Uterus (tissue), 4 donors: ENCODE results near the gene TOMM6. TPM values are rescaled to one million over a fixed set of nuclear protein-coding genes. Genes with fewer than 3 reads are reported as not detected.

Experiments used
- DNase-seq, 2 donors: peaks; one replicate each; pipeline ENCODE4 v3.0.0-alpha.2; 2019 to 2020
- H3K27ac ChIP-seq, 2 donors: fragments of 200-600 bp; sonication (generic); 1 replicate in 1 of 2; 2 replicates in 1 of 2; pipeline ENCODE4 v1.5.1; 2016 to 2018
- H3K27me3 ChIP-seq, 2 donors: fragments of 200-600 bp; sonication (generic); one replicate each; pipeline ENCODE4 v1.5.1; 2018 to 2019; ENCODE audit warnings: control low read depth in 1 of 2
- H3K36me3 ChIP-seq, 2 donors: fragments of 200-600 bp; sonication (generic); one replicate each; pipeline ENCODE4 v1.5.1; 2019; ENCODE audit warnings: control low read depth in 1 of 2
- H3K4me1 ChIP-seq, 2 donors: fragments of 200-600 bp; sonication (generic); one replicate each; pipeline ENCODE4 v1.5.1; 2018 to 2019; ENCODE audit warnings: control low read depth in 1 of 2
- H3K4me3 ChIP-seq, 2 donors: fragments of 200-600 bp; sonication (generic); 1 replicate in 1 of 2; 2 replicates in 1 of 2; pipeline ENCODE4 v1.5.1; 2018 to 2019; ENCODE audit warnings: mild to moderate bottlenecking in 1 of 2
- H3K9me3 ChIP-seq, 2 donors: fragments of 200-600 bp; sonication (generic); one replicate each; pipeline ENCODE4 v1.5.1; 2019; ENCODE audit warnings: control low read depth in 1 of 2
- POLR2A ChIP-seq, 2 donors: fragments of 450-650 bp; IDR thresholded peaks; one replicate each; pipeline ENCODE4 v1.6.1; 2016; ENCODE audit warnings: antibody characterized with exemption in 2 of 2, mild to moderate bottlenecking in 1 of 2, moderate library complexity in 1 of 2
- intact Hi-C: fragments of 100-400 bp; cut with DNase I; formaldehyde crosslinking; loops from one replicate; pipeline ENCODE4 v1.15.1; 2023; ENCODE audit warnings: low total_unique reads
- total RNA-seq, 4 donors: library from RNA; depleted of rRNA in 3 of 4; stranded (reverse); fragments of >200 nt in 3 of 4; gene quantifications; one replicate each; pipeline versions ENCODE4 v1.1.0 to v1.2.4, GENCODE V29; 2014 to 2023
- TF ChIP-seq, protein P1 (sequence below), 4 experiments: fragments of 200-600 bp in 2 of 4; fragments of 450-650 bp in 2 of 4; sonication (generic) in 2 of 4; IDR thresholded peaks; one replicate each; pipeline ENCODE4 v1.5.1; 2016 to 2019; ENCODE audit warnings: antibody characterized with exemption in 4 of 4, mild to moderate bottlenecking in 2 of 4, moderate library complexity in 1 of 4
- donor health status: DM: yes; HTN: yes; CAD: no.

The TOMM6 gene
- total RNA-seq, 4 donors from 2014 or later, result 53.1 to 164 (median 96.0) TPM

DNA sequence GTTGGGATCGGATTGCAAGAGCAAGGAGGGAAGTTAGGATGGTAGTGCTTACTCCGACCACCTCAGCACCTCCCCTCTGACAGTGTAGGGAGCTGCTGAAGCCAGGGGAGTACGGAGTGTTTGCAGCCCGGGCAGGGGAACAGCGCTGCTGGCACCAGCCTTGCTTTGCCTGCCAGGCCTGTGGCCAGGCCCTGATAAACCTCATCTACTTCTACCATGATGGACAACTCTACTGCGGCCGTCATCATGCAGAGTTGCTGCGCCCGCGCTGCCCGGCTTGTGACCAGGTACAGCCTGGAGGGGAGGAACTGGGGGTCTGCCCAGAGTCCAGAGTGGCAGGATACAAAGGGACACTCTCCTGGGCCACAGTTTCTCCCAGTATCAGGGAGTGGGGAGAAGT is 2.2 kb upstream of the TOMM6 start:
- no peak overlapping the region for H3K4me3 ChIP-seq
- peaks cover 0 to 16% of the 10 kb centered on the region in 2 donors for H3K4me1 ChIP-seq
- no peaks in the 10 kb centered on the region for H3K27me3 ChIP-seq
- no peak for DNase-seq
- H3K27ac ChIP-seq, result peak overlapping the region in 1 of 2 donors; percentile 84
- TF ChIP-seq, protein P1, sequence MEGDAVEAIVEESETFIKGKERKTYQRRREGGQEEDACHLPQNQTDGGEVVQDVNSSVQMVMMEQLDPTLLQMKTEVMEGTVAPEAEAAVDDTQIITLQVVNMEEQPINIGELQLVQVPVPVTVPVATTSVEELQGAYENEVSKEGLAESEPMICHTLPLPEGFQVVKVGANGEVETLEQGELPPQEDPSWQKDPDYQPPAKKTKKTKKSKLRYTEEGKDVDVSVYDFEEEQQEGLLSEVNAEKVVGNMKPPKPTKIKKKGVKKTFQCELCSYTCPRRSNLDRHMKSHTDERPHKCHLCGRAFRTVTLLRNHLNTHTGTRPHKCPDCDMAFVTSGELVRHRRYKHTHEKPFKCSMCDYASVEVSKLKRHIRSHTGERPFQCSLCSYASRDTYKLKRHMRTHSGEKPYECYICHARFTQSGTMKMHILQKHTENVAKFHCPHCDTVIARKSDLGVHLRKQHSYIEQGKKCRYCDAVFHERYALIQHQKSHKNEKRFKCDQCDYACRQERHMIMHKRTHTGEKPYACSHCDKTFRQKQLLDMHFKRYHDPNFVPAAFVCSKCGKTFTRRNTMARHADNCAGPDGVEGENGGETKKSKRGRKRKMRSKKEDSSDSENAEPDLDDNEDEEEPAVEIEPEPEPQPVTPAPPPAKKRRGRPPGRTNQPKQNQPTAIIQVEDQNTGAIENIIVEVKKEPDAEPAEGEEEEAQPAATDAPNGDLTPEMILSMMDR (IDR thresholded peaks at IDR 0.05), result no peak
- no peak for TF ChIP-seq POLR2A (IDR thresholded peaks at IDR 0.05)
- intact Hi-C loops, result loop anchor here (5.0 to 10.0 kb wide), 2 partner anchors 140 to 262 kb away; partner anchors contain the start of genes BYSL and MED20
- no peaks in the 10 kb centered on the region for H3K36me3 ChIP-seq
- H3K9me3 ChIP-seq, result no peaks in the 10 kb centered on the region

DNA sequence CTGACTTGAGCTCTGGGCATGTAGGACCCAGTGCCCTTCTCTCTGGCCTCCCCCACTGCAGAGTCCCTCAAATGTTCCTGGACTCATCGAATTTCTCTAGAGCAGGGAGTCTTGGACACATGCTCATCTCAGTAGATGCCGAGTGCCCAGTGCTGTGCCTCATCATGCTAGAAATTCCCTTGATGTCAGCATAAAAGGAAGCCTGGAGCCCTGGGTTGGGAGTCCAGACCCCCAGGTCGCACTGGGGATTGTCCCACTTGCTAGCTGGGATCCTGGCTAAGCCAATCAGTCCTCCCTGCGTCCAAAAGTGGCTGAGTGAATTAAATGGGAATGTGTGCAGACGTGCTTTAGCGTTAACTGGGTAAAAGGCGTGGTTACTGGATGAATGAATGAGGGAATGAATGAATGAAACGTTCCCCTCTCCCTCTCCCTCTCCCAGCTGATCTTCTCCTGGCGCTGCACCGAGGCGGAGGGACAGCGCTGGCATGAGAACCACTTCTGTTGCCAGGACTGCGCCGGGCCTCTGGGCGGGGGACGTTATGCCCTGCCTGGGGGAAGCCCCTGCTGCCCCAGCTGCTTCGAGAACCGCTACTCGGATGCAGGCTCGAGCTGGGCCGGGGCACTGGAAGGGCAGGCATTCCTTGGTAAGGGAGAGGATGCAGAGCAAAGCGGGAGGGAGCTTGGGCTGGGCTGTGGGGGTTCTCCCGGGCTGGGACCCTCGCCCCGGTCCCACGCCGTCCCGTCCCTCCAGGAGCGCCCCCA is 1.6 kb upstream of the TOMM6 start:
- no peak for DNase-seq
- intact Hi-C loops, result loop anchor here (5.0 to 10.0 kb wide), 2 partner anchors 139 to 261 kb away; partner anchors contain the start of genes BYSL and MED20
- TF ChIP-seq, protein P1 (IDR thresholded peaks at IDR 0.05), result no peak
- no peak for TF ChIP-seq POLR2A (IDR thresholded peaks at IDR 0.05)
- H3K27me3 ChIP-seq, result no peaks in the 10 kb centered on the region
- H3K9me3 ChIP-seq, result no peaks in the 10 kb centered on the region
- peak overlapping the region; percentile 84 to 97 for H3K27ac ChIP-seq
- peak overlapping the region; percentile 82 for H3K4me3 ChIP-seq
- H3K4me1 ChIP-seq, result peaks cover 0 to 16% of the 10 kb centered on the region in 2 donors
- no peaks in the 10 kb centered on the region for H3K36me3 ChIP-seq

DNA sequence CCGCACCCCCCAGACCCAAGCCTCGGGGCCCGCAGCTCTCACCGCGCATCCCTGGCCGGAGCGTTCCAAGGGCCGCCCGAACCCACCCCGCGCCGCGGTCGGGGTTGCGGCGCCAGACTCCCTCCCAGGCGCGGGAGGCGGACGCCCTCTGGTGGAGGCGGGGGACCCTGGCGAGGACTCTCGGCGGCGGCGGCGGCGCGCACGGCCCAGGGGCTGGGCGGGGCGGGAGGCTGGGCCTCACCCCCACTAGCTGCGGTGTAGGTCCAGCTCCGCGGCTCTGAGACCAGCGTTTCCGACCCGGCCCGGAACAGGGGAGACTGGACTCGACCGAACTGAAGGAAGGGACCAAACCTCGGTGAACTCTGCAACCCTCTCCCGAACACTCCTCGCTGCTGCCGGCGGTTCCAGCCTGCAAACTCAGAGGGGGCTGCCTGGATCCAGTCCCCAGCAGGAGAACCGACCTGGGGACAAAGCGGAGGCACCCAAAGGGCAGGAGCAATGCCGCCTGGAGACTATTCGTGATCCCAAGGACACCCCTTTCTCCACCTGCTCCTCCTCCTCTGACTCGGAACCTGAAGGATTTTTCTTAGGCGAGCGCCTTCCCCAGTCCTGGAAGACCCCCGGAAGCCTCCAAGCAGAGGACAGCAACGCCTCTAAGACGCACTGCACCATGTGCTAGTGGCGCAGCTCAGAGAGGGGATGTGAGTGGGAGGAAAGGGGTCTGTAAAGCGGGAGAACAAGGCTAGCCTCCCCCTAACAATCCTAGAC is 859 bp upstream of the TOMM6 start:
- Histone ChIP-seq H3K9me3 (no peaks in the 10 kb centered on the region), H3K4me1 (peaks cover 0 to 12% of the 10 kb centered on the region in 2 donors), H3K4me3 (peak overlapping the region; percentile 82), H3K27ac (peak overlapping the region; percentile 84 to 97), H3K27me3 (no peaks in the 10 kb centered on the region), H3K36me3 (no peaks in the 10 kb centered on the region)
- intact Hi-C loops, result loop anchor here (5.0 to 10.0 kb wide), 2 partner anchors 138 to 261 kb away; partner anchors contain the start of genes BYSL and MED20
- TF ChIP-seq POLR2A (IDR thresholded peaks at IDR 0.05), result peak in 1 of 2 donors; percentile 37
- TF ChIP-seq, protein P1 (IDR thresholded peaks at IDR 0.05), result peak; percentile 52 to 95 (median 93)
- DNase-seq, result peak; percentile 83 to 92

DNA sequence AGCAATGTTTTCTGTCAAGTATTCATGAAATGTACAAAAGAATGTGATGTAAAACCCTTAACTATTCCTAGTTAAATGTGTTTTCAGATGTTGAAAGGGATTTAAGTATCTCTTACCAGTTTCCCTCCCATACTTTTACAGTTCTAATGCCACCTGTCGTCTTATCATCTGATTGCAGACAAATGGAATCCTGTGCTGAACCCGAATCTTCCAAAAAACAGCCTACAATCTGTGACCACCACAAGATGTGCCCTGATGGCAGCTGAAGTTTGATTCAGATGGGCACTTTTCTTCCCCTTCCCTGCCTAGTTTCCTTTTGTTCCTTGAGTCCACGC is 1.9 kb downstream of the TOMM6 start:
- no peaks in the 10 kb centered on the region for H3K9me3 ChIP-seq
- no peaks in the 10 kb centered on the region for H3K36me3 ChIP-seq
- H3K27me3 ChIP-seq, result no peaks in the 10 kb centered on the region
- intact Hi-C loops, result loop anchor here (5.0 to 10.0 kb wide), 2 partner anchors 135 to 258 kb away; partner anchors contain the start of genes BYSL and MED20
- DNase-seq, result no peak
- TF ChIP-seq, protein P1 (IDR thresholded peaks at IDR 0.05), result no peak
- no peak for TF ChIP-seq POLR2A (IDR thresholded peaks at IDR 0.05)
- no peak overlapping the region for H3K4me3 ChIP-seq
- peaks cover 0 to 12% of the 10 kb centered on the region in 2 donors for H3K4me1 ChIP-seq
- no peak overlapping the region for H3K27ac ChIP-seq
